Activated T-cell treated with anti-CD3 and anti-CD28 coated beads, Interleukin-2, amount 50 U/mL, for 24 hours (primary cell): ENCODE data around the gene HLA-DPA1.

Experiments used
- DNase-seq: peaks from one replicate; pipeline ENCODE4 v3.0.0-alpha.2; 2020
- H3K27ac Mint-ChIP-seq: 2 replicates; pipeline ENCODE4 v1.8.0; 2020; ENCODE audit warnings: mild to moderate bottlenecking, mixed read lengths
- H3K27me3 Mint-ChIP-seq: 2 replicates; pipeline ENCODE4 v1.8.0; 2020; ENCODE audit warnings: mixed read lengths
- H3K36me3 Mint-ChIP-seq: 2 replicates; pipeline ENCODE4 v1.8.0; 2020; ENCODE audit warnings: low read depth, mixed read lengths
- H3K4me1 Mint-ChIP-seq: 2 replicates; pipeline ENCODE4 v1.8.0; 2020; ENCODE audit warnings: low read depth, mixed read lengths
- H3K4me3 Mint-ChIP-seq: 2 replicates; pipeline ENCODE4 v1.8.0; 2020; ENCODE audit warnings: mild to moderate bottlenecking, moderate library complexity, mixed read lengths
- H3K9me3 Mint-ChIP-seq: 2 replicates; pipeline ENCODE4 v1.8.0; 2020; ENCODE audit warnings: mixed read lengths

HLA-DPA1 gene

DNA sequence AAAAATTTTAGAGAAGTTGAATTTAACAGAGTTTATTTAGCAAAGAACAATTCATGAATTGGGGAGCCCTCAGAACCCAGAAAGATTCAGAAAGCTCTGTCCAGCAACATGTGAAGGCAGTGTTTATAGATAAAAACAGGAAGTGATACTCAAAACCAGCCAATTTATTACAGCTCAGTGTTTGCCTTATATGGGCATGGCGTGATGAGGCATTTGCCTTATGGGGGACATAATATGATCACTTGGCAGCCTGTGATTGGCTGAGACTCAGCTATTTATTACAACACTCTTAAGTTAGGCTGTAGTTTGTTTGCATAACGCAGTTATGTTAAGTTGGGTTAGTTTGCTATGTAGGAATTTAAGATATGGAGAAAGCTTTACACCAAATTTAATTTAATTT is 11.5 kb downstream of the HLA-DPA1 start:
- peaks cover 11% of the 10 kb centered on the region for H3K27me3 Mint-ChIP-seq
- H3K4me1 Mint-ChIP-seq: peaks cover 2% of the 10 kb centered on the region
- peaks cover 2% of the 10 kb centered on the region for H3K36me3 Mint-ChIP-seq
- DNase-seq: no peak
- H3K27ac Mint-ChIP-seq: no peak overlapping the region
- H3K9me3 Mint-ChIP-seq: no peaks in the 10 kb centered on the region
- H3K4me3 Mint-ChIP-seq: no peak overlapping the region

DNA sequence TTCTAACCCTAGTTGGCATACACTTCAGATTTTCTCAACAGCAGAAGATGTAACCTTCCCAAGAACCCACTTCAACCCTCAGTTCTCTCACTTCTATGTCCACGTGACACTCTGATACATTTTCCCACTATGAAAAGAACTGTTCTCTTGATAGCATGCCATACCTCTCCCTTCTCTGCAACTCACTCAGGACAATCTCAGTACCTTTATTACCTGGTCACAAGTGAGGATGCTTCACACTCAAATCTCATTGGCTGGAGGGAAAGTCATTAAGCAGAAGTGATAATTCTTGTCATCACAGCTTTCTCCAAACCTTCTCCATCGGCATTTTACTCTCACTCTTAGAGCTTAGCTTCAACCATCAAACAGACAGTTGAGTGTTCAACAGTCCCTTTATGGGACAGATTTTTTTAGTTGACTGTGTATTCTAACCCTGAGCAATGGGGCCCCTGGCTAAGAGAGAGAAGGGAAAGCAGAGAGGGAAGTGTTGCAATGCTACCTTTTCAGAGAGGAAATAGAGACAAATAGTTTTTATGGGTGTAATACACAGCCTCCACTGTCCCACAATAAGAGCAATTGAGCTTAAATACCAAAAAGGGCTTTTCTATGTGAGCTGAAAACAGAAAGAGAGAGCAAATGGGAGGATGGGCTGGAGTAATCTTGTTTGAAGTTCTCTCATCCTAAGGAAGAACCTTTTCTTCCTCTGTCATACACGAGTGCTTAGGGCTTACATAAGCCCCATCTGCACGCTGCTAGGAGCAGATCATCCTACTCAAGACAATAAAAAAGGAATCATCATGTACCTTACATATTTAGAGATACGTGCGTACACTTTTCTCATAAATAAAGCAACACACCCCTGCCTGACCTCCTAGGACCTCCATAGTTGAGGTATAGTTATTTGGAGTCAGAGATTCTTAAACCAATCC is 16.0 kb downstream of the HLA-DPA1 start:
- Mint-ChIP-seq H3K36me3 (no peaks in the 10 kb centered on the region), H3K9me3 (no peaks in the 10 kb centered on the region), H3K27me3 (peaks cover 14% of the 10 kb centered on the region), H3K4me3 (no peak overlapping the region), H3K27ac (no peak overlapping the region), H3K4me1 (no peaks in the 10 kb centered on the region)
- no peak for DNase-seq

DNA sequence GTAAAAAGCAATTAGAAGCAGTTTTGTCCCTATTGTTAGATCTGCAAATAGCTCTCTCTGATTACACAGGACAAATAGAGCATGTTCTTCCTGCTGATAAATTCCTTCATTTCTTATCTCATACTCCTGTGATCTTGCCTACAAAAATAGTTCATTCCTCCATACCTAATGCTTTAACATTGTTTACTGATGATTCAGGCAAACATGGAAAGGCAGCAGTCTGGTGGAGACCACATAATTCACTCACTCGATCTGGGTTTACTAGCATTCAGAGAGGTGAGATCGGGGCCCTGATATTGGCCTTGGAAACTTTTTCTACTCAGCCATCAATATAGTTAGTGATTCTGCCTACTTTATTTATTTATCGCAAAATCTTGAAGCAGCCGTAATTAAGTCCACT is 20.2 kb downstream of the HLA-DPA1 start:
- no peaks in the 10 kb centered on the region for H3K36me3 Mint-ChIP-seq
- no peaks in the 10 kb centered on the region for H3K9me3 Mint-ChIP-seq
- H3K27me3 Mint-ChIP-seq: peaks cover 33% of the 10 kb centered on the region
- no peak overlapping the region for H3K4me3 Mint-ChIP-seq
- no peaks in the 10 kb centered on the region for H3K4me1 Mint-ChIP-seq
- no peak for DNase-seq
- H3K27ac Mint-ChIP-seq: no peak overlapping the region

DNA sequence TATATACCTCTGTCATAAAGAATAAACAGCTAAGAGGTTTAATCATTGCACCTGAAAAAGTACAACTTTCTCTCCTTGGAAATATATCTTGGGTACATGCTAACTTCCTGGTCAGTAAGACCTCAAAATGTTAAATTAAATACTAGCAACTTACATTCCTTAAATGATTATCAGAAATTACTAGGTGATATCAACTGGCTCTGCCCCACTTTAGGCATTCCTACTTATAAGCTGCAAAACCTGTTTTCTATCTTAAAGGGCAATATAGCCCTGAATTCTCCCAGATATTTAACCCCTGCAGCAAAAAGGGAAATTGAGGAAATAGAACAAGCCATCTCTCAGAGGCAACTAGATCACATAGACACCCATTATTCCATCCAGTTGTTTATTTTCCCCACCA is 20.8 kb downstream of the HLA-DPA1 start:
- Mint-ChIP-seq H3K9me3 (no peaks in the 10 kb centered on the region), H3K36me3 (no peaks in the 10 kb centered on the region), H3K27me3 (peaks cover 36% of the 10 kb centered on the region), H3K4me3 (no peak overlapping the region), H3K27ac (no peak overlapping the region), H3K4me1 (no peaks in the 10 kb centered on the region)
- DNase-seq: no peak

DNA sequence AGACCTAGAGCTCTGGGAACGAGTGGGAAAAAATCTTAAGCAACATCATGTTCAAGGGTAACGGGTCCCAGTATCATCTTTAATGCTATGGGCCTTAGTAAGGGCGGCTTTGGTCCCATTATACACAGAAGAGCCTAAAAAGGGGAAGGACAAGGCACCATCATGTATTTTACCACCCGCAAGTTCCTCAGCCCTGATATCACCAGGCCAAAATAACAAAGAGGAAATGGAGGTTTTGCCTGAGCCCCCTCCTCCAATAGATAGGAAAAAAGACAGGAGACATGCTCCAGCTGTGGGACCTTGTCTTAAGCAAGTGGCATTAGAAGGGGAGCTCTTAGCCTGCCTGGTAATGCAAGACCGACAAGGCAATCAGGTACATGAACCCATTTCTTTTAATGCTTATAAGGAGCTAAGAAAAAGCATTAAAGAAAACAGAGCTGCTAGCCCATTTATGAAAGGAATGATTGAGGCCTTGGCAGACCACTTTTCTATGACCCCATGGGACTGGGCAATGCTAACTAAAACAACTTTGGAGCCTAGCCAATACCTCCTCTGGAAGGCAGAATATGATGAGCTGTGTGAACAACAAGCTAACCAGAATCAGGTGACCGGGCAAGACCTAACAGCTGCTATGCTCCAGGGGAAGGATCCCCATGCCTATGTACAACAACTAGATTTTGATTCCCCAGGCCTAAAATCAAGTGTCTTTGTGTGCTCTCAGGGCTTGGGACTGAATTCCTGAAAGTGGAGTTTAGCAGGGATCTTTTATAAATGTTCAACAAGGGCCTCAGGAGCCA is 23.2 kb downstream of the HLA-DPA1 start:
- H3K36me3 Mint-ChIP-seq: no peaks in the 10 kb centered on the region
- no peak overlapping the region for H3K4me3 Mint-ChIP-seq
- H3K9me3 Mint-ChIP-seq: no peaks in the 10 kb centered on the region
- peaks cover 49% of the 10 kb centered on the region for H3K27me3 Mint-ChIP-seq
- DNase-seq: no peak
- H3K27ac Mint-ChIP-seq: no peak overlapping the region
- H3K4me1 Mint-ChIP-seq: no peaks in the 10 kb centered on the region

DNA sequence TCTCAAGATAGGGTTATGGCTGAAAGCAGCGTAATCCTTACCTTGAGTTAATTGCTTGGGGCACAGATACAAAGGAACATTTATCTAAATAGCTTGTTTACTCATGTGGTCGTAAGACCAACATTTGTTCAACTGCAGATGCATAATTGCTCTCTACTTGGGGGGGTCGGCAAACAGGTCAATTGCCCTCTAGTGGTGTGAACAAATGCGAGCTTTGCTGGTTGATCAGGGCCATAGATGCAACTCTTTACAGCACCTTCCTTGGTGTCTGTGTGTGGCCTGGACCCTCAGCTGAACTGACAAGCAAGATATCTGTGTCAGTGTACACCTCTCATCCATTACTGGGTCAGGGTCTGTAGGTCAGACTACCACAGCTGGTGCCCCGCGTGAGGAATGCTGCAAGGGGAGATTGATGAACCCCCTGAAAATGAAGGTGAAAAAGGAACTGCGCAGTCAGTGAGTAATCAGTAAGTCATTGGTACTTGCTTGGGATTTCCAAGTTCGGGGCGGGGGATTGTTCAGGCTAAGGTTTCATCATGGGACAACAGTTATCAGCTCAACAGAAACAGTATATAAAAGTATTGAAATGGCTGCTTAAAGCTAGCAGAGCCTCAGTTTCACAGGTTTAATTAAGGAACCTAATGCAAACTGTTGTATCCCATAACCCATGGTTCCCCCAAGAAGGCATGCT is 24.0 kb downstream of the HLA-DPA1 start:
- Mint-ChIP-seq H3K9me3 (no peaks in the 10 kb centered on the region), H3K4me3 (no peak overlapping the region), H3K27me3 (peaks cover 56% of the 10 kb centered on the region), H3K27ac (no peak overlapping the region), H3K36me3 (no peaks in the 10 kb centered on the region), H3K4me1 (no peaks in the 10 kb centered on the region)
- no peak for DNase-seq

DNA sequence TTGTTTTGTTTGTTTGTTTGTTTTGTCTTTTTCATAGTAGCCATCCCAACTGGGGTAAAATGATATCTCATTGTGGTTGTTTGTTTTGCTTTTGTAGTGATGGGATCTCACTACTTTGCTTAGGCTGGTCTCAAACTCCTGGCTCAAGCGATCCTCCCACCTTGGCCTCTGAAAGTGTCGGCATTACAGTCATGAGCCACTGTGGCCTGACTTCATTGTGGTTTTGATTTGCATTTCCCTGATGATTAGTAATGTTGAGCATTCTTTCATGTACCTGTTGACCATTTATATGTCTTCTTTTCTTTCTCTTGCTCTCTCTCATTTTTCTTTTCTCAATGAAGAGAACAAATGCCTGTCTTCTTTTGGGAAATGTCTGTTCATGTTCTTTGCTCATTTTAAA is 33.3 kb downstream of the HLA-DPA1 start:
- H3K27ac Mint-ChIP-seq: no peak overlapping the region
- peaks cover 10% of the 10 kb centered on the region for H3K9me3 Mint-ChIP-seq
- no peak overlapping the region for H3K4me3 Mint-ChIP-seq
- no peaks in the 10 kb centered on the region for H3K4me1 Mint-ChIP-seq
- peaks cover 30% of the 10 kb centered on the region for H3K27me3 Mint-ChIP-seq
- DNase-seq: no peak
- H3K36me3 Mint-ChIP-seq: no peaks in the 10 kb centered on the region

DNA sequence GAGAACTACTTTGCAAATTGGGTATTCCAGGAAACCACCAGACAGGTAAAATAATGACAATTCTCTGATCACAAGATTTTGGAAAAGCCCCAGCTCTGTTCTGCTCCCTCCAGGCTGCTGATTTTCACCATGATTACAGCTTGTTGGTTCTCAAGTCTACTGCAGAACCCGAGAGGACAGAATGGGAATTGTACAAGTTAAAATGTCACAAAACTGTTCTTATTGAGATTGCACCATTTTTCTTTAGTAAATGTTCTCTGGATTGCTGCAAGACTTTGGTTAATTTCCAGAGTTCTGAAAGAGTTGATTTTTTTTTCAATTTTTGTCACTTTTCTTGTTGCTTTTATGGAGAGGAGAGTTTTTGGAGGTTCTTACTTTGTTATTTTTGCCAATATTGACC is 36.9 kb downstream of the HLA-DPA1 start:
- peaks cover 21% of the 10 kb centered on the region for H3K27me3 Mint-ChIP-seq
- peaks cover 14% of the 10 kb centered on the region for H3K9me3 Mint-ChIP-seq
- no peaks in the 10 kb centered on the region for H3K4me1 Mint-ChIP-seq
- H3K36me3 Mint-ChIP-seq: no peaks in the 10 kb centered on the region
- DNase-seq: no peak
- no peak overlapping the region for H3K27ac Mint-ChIP-seq
- no peak overlapping the region for H3K4me3 Mint-ChIP-seq

DNA sequence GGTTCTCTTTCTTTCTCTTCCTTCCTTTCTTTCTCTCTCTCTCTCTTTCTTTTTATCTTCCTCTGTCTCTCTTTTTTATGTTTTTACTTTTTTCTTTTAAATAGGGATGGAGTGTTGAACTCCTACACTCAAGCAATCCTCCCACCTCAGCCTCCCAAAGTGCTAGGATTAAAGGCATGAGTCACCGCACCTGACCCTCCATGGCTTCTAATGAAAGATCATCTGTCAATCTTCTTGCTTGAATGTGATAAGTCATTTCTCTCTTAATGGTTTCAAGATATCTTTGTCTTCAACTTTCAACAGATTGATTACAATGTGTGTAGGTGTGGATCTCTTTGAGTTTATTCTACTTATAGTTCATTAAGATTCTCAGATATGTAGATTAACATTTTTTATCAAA is 38.9 kb downstream of the HLA-DPA1 start:
- H3K36me3 Mint-ChIP-seq: no peaks in the 10 kb centered on the region
- H3K27ac Mint-ChIP-seq: no peak overlapping the region
- peaks cover 25% of the 10 kb centered on the region for H3K27me3 Mint-ChIP-seq
- peaks cover 14% of the 10 kb centered on the region for H3K9me3 Mint-ChIP-seq
- no peak overlapping the region for H3K4me3 Mint-ChIP-seq
- H3K4me1 Mint-ChIP-seq: peaks cover under 1% of the 10 kb centered on the region
- no peak for DNase-seq

DNA sequence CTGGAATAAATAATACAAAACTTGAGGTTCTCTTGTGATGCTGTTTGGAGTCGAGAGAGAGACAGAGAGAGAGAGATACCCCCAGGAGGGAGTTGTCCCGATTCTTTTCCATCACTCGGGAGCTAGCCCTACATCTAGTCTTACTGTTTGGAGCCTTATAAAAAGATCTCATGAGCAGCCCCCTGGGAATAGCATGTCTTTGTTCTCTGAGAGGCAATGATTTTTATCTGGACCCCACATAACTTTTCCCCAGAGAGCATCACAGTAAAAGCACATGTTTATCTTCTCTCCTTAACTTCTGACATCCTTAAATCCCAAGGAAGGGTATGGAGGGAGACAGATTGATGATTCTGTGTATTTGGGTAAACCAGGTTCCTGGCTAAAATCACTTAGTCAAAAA is 43.2 kb downstream of the HLA-DPA1 start:
- Mint-ChIP-seq H3K27me3 (peaks cover 17% of the 10 kb centered on the region), H3K4me3 (no peak overlapping the region), H3K4me1 (peaks cover 11% of the 10 kb centered on the region), H3K9me3 (peaks cover 4% of the 10 kb centered on the region), H3K27ac (no peak overlapping the region), H3K36me3 (no peaks in the 10 kb centered on the region)
- DNase-seq: no peak

DNA sequence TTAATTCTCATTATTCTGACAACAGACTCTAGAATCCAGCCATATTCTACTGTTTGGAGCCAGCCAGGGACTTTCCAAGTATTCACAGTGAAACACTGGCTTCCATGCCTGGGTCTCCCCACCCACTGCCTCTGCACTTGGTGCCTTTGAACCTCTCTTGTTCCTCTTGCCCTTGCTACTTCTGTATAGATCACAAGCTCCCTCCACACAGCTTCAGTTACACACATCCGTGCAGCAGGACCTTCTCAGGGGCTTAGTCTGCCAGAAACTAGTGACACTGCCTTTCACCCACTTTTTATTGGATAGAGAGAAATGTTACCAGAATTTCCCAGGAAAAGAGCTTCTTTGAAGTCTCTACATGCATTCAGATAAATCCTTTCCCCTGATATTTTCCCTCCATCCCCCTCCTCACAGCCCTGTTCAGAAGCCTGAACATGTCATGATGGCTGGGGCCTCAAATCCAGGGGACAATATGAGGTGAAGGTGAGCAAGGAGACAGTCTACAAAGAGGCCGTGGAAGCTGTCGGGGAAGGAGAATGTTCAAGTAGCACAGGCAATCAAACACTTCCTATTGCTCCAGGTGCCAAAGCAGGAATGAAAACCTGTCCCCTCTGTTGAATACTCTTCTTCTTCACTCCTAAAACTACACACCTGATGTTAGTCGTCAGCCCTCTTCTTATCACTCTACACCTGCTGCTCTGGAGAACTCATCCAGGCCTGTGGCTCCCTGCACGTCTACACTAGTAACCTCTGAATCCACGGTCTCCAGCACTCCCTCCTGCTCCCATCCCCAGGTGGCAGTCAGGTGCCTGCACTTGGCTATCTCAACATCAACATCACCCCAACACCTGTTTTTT is 43.9 kb downstream of the HLA-DPA1 start:
- Mint-ChIP-seq H3K4me3 (no peak overlapping the region), H3K36me3 (no peaks in the 10 kb centered on the region), H3K4me1 (peaks cover 11% of the 10 kb centered on the region), H3K9me3 (no peaks in the 10 kb centered on the region), H3K27me3 (peaks cover 14% of the 10 kb centered on the region), H3K27ac (no peak overlapping the region)
- no peak for DNase-seq

DNA sequence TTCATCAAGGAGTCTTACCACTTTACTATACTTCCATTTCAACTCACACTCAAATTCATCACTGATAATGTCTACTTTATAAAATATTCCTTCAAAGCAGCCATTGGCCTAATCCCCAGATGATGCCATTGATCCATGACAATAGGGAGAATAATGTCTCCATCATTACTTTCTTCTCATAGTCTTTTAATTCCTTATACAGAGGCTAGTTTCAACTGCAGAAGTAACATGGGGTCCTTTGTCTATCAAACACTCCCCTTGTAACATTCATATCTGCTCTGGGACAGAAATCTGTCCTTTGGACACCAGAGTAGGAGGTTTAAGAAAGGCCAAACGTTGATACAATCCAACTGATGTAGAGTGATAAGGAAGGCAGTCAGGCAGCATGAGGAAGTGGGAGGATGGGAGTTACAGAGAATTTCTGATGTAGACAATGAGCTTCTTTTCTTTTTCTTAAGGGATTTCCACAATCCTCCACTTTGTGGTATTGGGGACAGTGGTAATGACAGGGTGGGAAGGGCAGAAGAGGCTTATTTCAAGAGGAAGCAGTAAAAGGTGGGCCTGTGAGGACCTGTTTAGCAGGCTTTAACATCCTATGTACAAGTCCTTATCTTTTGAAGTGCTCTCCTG is 45.1 kb downstream of the HLA-DPA1 start:
- no peak overlapping the region for H3K27ac Mint-ChIP-seq
- no peak for DNase-seq
- no peak overlapping the region for H3K4me3 Mint-ChIP-seq
- peaks cover 11% of the 10 kb centered on the region for H3K27me3 Mint-ChIP-seq
- no peaks in the 10 kb centered on the region for H3K9me3 Mint-ChIP-seq
- H3K36me3 Mint-ChIP-seq: no peaks in the 10 kb centered on the region
- H3K4me1 Mint-ChIP-seq: peaks cover 11% of the 10 kb centered on the region

DNA sequence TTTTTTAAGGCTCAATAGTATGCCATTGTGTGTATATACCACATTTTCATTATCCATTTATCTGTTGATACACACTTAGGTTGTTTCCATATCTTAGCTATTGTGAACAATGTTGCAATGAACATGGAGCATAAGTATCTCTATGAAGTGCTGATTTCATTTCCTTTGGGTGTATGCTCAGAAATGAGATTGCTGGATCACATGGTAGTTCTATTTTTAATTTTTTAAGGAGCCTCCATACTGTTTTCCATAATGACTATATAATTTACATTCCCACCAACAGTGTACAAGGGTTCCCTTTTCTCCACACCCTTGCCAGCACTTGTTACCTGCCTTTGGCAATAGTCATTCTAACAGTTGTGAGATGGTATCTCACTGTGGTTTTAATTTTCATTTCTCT is 48.9 kb downstream of the HLA-DPA1 start:
- no peaks in the 10 kb centered on the region for H3K9me3 Mint-ChIP-seq
- H3K27ac Mint-ChIP-seq: no peak overlapping the region
- DNase-seq: no peak

More for the DNA sequence above, 48.9 kb downstream of the HLA-DPA1 start:
- Mint-ChIP-seq H3K27me3 (peaks cover 5% of the 10 kb centered on the region), H3K36me3 (no peaks in the 10 kb centered on the region), H3K4me1 (peaks cover 10% of the 10 kb centered on the region), H3K4me3 (no peak overlapping the region)
